ENCODE results near the gene TSC22D1.
"Not testable (repeated sequence)": the region's sequence is repeated elsewhere in the genome, so short reads cannot be mapped to it uniquely, and the experiment has no call there.

Gene TSC22D1

GRCh38 chr13:44498969-44499368 is 77.2 kb downstream of the TSC22D1 start:
- DNase-seq, result no peak

- no peak for DNase-seq
Observed at GRCh38 chr13:44498502-44498901, 77.6 kb downstream of the TSC22D1 start.

GRCh38 chr13:44497801-44498200 is 78.3 kb downstream of the TSC22D1 start:
- no peak for DNase-seq

- DNase-seq, result no peak
Observed at GRCh38 chr13:44493213-44493812, 82.8 kb downstream of the TSC22D1 start.

GRCh38 chr13:44489751-44490150 is 86.4 kb downstream of the TSC22D1 start:
- DNase-seq, result no peak

DNA sequence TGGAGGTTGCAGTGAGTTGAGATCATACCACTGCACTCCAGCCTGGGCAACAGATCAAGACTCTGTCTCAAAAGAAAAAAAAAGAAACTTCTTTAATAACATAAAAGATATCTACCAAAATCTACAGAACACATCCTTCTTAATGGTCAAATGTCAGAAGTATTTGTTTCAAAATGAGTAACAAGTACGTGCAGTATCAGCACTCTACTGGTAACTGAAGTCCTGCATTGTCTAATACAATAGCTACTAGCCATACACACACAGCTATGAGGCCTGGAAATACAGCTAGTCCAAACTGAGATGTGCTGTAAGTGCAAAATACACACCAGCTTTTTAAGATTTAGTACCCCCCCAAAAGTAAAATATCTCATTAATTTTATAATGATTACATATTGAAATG is 88.1 kb downstream of the TSC22D1 start:
- no peak for DNase-seq

- no peak for DNase-seq
Observed at GRCh38 chr13:44484562-44485138, 91.5 kb downstream of the TSC22D1 start.

GRCh38 chr13:44474122-44474910 is 101.8 kb downstream of the TSC22D1 start:
- no peak for DNase-seq

DNA sequence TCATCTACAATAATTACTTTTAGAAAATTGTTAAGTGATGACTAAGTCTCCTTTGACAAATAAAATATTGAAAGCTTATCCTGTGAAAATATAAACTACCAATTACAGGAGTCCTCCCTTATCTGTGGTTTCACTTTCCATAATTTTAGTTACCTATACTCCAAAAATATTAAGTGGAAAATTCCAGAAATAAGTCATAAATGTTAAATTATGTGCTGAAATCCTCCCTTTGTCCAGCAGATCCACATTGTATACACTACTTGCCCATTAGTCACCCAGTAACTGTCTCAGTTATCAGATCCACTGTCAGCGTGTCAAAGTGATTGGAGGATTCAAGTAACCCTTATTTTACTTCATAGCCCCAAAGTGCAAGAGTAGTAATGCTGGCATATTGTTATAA is 104.4 kb downstream of the TSC22D1 start:
- DNase-seq, result no peak

- DNase-seq, result no peak
Observed at GRCh38 chr13:44470638-44471562, 105.2 kb downstream of the TSC22D1 start.

DNA sequence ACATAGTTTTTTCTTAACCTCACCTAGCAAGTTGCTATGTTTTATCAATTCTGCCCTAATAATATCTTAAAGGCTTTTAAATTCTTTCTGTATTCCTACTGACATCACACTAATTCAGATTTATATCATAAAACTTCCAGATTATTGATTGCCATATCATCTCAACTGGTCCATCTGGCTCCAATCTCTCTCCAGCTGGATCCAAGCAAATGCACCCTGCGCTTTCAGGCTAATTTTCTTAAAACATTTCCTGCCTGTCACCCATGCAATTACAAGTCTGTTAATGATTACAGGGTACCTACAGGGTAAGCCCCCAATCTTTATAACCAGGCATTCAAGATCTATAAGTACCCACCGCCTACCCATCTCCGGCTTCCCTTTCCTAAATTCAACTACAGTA is 107.3 kb downstream of the TSC22D1 start:
- DNase-seq, result no peak

DNA sequence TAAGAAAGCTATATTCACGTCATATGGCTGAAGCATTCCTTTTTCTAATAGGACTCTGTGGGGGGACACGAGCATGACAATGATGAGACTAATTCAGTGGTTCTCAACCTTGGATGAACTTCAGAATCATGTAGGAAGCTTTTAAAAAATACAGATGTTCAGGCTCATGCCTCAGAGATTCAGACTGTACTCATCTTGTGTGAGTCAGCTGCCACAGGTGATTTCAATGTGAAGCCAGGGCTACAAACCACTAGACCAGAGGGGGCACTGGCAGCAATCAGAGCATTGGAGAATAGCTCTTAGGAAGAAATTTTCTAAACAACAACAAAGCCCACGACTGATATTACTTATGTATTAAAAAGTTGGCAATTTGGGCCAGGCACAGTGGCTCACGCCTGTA is 110.8 kb downstream of the TSC22D1 start:
- DNase-seq, result no peak

DNA sequence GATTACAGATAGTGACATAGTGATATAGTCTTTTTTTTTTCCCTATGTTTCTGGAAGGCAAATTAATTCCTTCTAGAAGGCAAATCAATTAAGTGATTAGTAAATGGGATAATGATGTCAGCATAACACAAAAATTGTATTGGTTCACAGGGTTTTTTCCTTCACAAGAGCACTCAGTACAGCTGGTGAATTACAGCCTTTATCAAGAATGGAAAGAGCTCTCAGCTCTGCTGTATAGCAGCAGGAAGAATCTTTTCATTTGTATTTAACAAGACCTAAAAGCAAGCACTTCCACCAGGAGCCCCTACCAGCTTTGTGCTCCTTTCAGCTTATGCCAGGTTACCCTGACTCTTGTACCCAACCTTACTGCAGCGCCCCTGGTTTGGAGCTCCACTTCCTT is 111.7 kb downstream of the TSC22D1 start:
- no peak for DNase-seq

DNA sequence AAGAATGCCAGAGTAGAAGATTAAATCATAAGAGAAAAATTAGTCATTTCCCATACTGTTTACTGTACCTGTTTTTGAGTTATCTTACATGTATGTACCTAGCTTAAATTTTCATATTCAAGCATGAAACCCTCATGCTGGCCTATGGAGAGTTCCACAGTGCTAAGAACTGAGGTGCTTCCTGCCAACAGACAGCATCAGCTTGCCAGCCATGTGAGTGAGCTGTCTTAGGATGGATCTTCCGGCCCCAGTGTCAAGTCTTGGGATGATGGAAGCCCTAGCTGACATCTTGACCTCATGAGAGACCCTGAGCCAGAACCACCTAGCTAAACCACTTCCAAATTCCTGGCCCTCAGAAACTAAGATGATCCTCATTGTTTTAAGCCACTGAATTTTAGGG is 112.4 kb downstream of the TSC22D1 start:
- no peak for DNase-seq

- DNase-seq, result no peak
Observed at GRCh38 chr13:44459674-44460073, 116.5 kb downstream of the TSC22D1 start.

DNA sequence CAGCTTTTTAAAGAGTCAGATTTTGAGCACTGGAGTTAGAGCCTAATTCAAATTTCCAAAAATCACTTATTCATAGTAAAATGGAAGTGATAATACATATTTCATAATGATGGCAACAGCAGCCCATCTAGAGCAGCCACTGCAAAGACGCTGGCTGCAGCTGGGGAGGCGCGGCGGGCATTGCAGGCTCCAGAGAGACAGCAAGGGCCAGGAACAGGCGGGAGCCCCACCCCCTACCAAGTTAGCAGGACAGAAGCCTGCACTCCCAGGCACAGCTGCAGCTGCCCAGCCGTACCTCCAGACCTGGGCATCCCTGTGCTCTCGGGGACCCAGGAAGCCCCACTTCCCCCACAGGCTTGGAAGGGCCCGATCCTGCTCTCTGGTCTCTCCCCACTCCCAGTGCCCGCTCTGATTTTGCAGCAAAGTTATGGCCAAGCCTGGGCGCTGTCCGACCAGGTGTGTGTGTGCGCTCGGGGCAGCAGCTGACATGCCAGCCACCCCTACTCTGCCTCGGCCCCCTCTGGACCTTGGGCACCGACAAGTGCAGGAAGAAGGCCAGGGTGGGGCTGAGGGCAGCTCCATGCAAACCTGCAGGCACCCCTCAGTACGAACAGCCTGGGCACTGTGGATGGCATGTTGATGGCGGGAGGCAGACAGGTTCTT is 117.7 kb downstream of the TSC22D1 start:
- DNase-seq, result no peak

DNA sequence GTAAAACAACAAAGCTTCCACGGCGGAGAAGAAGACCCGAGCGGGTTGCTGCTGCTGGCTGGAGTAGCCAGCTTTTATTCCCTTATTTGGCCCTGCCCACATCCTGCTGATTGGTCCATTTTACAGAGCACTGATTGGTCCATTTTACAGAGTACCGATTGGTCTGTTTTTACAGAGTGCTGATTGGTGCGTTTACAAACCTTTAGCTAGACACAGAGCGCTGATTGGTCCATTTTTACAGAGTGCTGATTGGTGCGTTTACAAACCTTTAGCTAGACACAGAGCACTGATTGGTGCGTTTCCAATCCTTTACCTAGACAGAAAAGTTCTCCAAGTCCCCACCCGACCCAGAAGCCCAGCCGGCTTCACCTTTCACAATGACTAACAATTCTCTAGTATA is 119.9 kb downstream of the TSC22D1 start:
- not testable (repeated sequence) for DNase-seq

GRCh38 chr13:44455769-44456168 is 120.4 kb downstream of the TSC22D1 start:
- DNase-seq, result no peak

GRCh38 chr13:44453881-44454280 is 122.2 kb downstream of the TSC22D1 start:
- DNase-seq, result no peak

DNA sequence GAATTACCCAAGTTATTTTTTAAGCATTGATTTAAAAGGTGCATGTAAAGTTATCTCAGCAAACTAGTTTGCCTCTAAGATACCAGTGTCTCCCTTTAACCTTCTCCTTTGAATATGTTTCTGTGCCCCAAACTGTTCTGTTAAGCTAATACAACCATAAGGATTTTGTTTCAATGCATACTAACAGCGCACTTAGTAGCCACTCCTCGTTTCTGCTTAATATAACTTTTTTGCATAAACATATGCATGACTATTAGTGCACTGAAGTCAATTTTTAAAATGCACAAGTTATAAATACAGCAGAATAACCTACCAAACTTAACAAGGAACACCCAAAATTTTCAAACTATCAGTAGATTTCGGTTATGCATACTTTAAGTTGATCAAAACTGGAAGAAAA is 123.1 kb downstream of the TSC22D1 start:
- DNase-seq, result no peak

DNA sequence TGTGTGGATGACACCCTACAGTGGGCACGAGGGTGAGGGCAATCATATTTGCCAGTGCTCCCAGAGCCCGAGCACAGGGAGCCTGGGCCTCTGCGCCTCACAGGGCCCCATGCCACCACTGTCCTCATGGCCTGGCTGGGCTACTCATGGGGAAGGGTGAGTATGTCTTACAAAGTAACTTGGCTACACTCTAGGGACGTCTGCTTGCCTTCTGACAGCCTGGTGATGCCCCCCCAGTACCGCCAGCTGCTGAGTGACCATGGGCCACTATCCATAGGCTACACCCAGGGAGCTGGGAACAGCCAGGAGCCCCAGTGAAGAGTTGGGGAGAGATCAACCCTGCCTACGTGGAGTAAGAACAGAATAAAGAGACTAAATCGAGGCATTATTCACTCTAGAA is 123.7 kb downstream of the TSC22D1 start:
- no peak for DNase-seq

- no peak for DNase-seq
Observed at GRCh38 chr13:44451651-44452050, 124.5 kb downstream of the TSC22D1 start.

GRCh38 chr13:44451126-44451525 is 125.0 kb downstream of the TSC22D1 start:
- no peak for DNase-seq

Measured in NCI-H1436 (cell line).